ENCODE data around the gene CCDC13. TPM values are rescaled to one million over a fixed set of nuclear protein-coding genes. Genes with fewer than 3 reads are reported as not detected.

Gene CCDC13, protein sequence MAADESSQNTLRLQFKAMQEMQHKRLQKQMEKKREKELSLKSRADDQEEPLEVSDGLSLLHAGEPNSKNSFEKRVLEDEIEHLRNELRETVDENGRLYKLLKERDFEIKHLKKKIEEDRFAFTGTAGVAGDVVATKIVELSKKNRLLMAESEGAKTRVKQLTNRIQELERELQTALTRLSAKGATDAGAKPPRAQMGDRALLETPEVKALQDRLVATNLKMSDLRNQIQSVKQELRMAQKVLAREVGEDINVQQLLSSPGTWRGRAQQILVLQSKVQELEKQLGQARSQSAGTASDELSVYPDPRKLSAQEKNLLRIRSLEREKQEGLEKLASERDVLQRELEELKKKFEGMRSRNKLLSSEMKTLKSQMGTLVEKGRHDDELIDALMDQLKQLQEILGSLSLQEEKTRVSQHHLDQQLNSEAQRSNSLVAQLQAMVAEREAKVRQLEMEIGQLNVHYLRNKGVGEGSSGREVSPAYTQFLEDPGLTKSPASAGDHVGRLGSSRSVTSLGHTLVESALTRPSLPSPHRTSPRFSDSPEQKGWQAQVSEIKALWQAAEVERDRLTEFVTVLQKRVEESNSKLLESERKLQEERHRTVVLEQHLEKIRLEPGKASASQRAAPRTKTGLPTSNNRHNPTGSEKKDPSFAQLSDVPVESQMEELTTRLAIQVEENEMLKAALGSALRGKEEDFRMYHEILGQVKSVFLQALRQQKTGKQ
- total RNA-seq (2021; ENCODE audit: unreplicated experiment), result 0.82 TPM
- 0.61 TPM for polyA plus RNA-seq (2012; ENCODE audit: insufficient read length)
- percentile 41 among the genes with signal in this experiment for Bru-seq, nascent RNA
- percentile 52 among the genes with signal in this experiment for BruChase-seq, experiment 1, labeled RNA remaining after a 2-hour chase
- percentile 47 among the genes with signal in this experiment for BruChase-seq, experiment 2, labeled RNA remaining after a 6-hour chase
- long read RNA-seq, partial matches to known transcripts, result 0 of 2 reads
- long read RNA-seq, other reads (novel, unspliced or antisense), result 2 of 2 reads

DNA sequence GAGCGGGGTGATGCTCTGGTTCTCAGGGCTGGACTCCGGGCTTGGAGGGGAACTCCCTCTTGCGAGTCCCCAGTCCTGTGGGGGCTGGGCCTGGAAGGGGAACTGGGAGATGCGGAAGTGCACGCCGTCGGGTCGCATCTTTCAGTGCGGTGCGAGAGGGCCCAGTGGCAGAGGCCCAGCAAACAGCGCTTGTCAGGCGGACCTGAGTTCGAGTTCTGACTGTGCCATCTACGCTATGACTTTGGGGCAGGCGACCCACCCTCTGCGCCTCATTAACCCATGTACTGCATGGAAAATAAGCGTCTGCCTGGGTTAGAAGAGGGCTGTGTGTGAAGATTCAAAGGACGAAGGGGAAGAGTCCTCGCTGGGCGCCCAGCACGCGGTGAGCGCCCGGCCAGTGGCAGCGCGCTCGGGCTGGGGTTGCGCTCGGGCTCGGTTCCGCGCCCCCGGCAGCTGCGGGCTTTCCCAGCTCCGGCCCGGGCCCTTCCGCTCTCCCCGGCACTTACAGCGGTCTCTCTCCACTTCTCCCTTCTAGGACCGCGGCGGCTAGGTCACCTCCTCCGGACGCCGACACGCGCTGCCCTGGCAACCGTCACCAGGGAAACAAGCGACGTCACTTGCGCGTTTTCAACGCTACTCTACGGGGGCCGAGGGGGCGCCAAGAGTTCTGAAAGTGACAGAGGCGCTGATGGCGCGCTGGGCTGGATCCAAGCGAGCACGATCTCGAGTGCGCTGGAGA, at the start of gene CCDC13:
Gene CCDC13 (minus strand): TSS at position 584 of the 739 bp plus-strand sequence. CDS start 14,908 bp downstream, outside the sequence.
- ATAC-seq, result peak; percentile 99
- no TSS peak for BruUV-seq (replicated peaks)
- ChIA-PET POLR2A (no interaction called here), CTCF (no interaction called here)
- H3K9me3 ChIP-seq (ENCODE audit: control insufficient read depth, insufficient read depth, low read depth, low read length), result no peaks in the 10 kb centered on the region
- no peaks in the 10 kb centered on the region for H3K36me3 ChIP-seq (ENCODE audit: control insufficient read depth, insufficient read depth, low read length)
- in situ Hi-C loops (cut with HindIII; ENCODE audit: low pct_unique_long_range_greater_than_20kb, low sequenced_read_pairs), result no loop called here
- H3K27me3 ChIP-seq (ENCODE audit: control insufficient read depth, insufficient read depth, low read length), result no peaks in the 10 kb centered on the region
- intact Hi-C loops (cut with micrococcal nuclease; ENCODE audit: unreplicated experiment), result no loop called here
- TF ChIP-seq TCF7L2 (IDR thresholded peaks at IDR 0.05; ENCODE audit: low read depth, low read length), result no peak
- TF ChIP-seq SIN3A (IDR thresholded peaks at IDR 0.05; ENCODE audit: borderline replicate concordance, insufficient read depth, low read depth, low read length), result peak; percentile 67; the same call in 1 of the 2 replicates
- TF ChIP-seq, protein P1, sequence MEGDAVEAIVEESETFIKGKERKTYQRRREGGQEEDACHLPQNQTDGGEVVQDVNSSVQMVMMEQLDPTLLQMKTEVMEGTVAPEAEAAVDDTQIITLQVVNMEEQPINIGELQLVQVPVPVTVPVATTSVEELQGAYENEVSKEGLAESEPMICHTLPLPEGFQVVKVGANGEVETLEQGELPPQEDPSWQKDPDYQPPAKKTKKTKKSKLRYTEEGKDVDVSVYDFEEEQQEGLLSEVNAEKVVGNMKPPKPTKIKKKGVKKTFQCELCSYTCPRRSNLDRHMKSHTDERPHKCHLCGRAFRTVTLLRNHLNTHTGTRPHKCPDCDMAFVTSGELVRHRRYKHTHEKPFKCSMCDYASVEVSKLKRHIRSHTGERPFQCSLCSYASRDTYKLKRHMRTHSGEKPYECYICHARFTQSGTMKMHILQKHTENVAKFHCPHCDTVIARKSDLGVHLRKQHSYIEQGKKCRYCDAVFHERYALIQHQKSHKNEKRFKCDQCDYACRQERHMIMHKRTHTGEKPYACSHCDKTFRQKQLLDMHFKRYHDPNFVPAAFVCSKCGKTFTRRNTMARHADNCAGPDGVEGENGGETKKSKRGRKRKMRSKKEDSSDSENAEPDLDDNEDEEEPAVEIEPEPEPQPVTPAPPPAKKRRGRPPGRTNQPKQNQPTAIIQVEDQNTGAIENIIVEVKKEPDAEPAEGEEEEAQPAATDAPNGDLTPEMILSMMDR (IDR thresholded peaks at IDR 0.05), result no peak
- no peak for TF ChIP-seq REST (IDR thresholded peaks at IDR 0.05; ENCODE audit: insufficient read depth in 1 of 2, low read depth in 2 of 2, low read length in 1 of 2)
- no peak for TF ChIP-seq POLR2AphosphoS5 (IDR thresholded peaks at IDR 0.05; ENCODE audit: low read depth, low read length)
- no peak for DNase-seq (ENCODE audit: low read depth, low spot score)
- H3K4me3 ChIP-seq (ENCODE audit: low read depth in 2 of 2, low read length in 2 of 2), result peak within 1 kb of the TSS; percentile 51 to 68
- peak within 1 kb of the TSS; percentile 77 for H3K27ac ChIP-seq (ENCODE audit: low read length)
- no peaks in the 10 kb centered on the region for H3K4me1 ChIP-seq (ENCODE audit: control insufficient read depth, insufficient read depth, low read length)

GRCh38 chr3:42822828-42823227, 49.8 kb upstream of the CCDC13 start:
- no peaks in the 10 kb centered on the region; the same call in 1 of the 2 replicates for H3K27me3 ChIP-seq (ENCODE audit: control insufficient read depth, insufficient read depth, low read length)
- H3K9me3 ChIP-seq (ENCODE audit: control insufficient read depth, insufficient read depth, low read depth, low read length), result no peaks in the 10 kb centered on the region
- intact Hi-C loops (cut with micrococcal nuclease; ENCODE audit: unreplicated experiment), result no loop called here
- TF ChIP-seq POLR2AphosphoS5 (IDR thresholded peaks at IDR 0.05; ENCODE audit: low read depth, low read length), result no peak
- TF ChIP-seq, protein P1 (IDR thresholded peaks at IDR 0.05), result no peak
- TF ChIP-seq SIN3A (IDR thresholded peaks at IDR 0.05; ENCODE audit: borderline replicate concordance, insufficient read depth, low read depth, low read length), result no peak
- no peak for TF ChIP-seq TCF7L2 (IDR thresholded peaks at IDR 0.05; ENCODE audit: low read depth, low read length)
- no peak for TF ChIP-seq REST (IDR thresholded peaks at IDR 0.05; ENCODE audit: insufficient read depth in 1 of 2, low read depth in 2 of 2, low read length in 1 of 2)
- BruUV-seq (replicated peaks), result no TSS peak
- DNase-seq (ENCODE audit: low read depth, low spot score) (no peak), ATAC-seq (no peak)
- CTCF ChIA-PET, result interaction anchor here (0.6 kb wide), 1 partner anchor 116 kb away, joined by 9 read pairs; no protein-coding TSS in a partner anchor
- POLR2A ChIA-PET, result no interaction called here
- peak overlapping the region in 1 of 2 experiments; percentile 23; a peak in 1 of 4 replicates for H3K4me3 ChIP-seq (ENCODE audit: low read depth in 2 of 2, low read length in 2 of 2)
- in situ Hi-C loops (cut with HindIII; ENCODE audit: low pct_unique_long_range_greater_than_20kb, low sequenced_read_pairs), result no loop called here
- no peak overlapping the region for H3K27ac ChIP-seq (ENCODE audit: low read length)
- H3K36me3 ChIP-seq (ENCODE audit: control insufficient read depth, insufficient read depth, low read length), result no peaks in the 10 kb centered on the region
- H3K4me1 ChIP-seq (ENCODE audit: control insufficient read depth, insufficient read depth, low read length), result no peaks in the 10 kb centered on the region
